Activated CD8-positive, alpha-beta T cell treated with anti-CD3 and anti-CD28 coated beads, Interleukin-2, amount 10 ng/mL, durations not matched to agents 7 days and 5 days (primary cell): Measurements from ENCODE around the gene SUCLA2. TPM values are rescaled to one million over a fixed set of nuclear protein-coding genes. Genes with fewer than 3 reads are reported as not detected.
A peak's percentile ranks its signal among the peaks of the same experiment; 100 is the strongest.
"Not testable (repeated sequence)": the region's sequence is repeated elsewhere in the genome, so short reads cannot be mapped to it uniquely, and the experiment has no call there.

Experiments used
- ATAC-seq: fragments of 150-1000 bp; cut with Tn5 transposase; one replicate; pipeline ENCODE4 v1.10.0; 2021; ENCODE audit warnings: moderate library complexity
- CTCF ChIA-PET: fragments of 350-600 bp; sonication (Branson Sonifier 250); formaldehyde crosslinking; loops from one replicate; lab custom pipeline; 2021; ENCODE audit warnings: antibody characterized with exemption; lab: Charles Lee
- POLR2A ChIA-PET: fragments of 350-600 bp; sonication (Branson Sonifier 250); formaldehyde crosslinking; loops from one replicate; lab custom pipeline; 2021; ENCODE audit warnings: antibody characterized with exemption; lab: Charles Lee
- DNase-seq: peaks from one replicate; pipeline ENCODE4 v3.0.0-alpha.2; 2020
- H3K27ac Mint-ChIP-seq: one replicate; pipeline ENCODE4 v1.8.0; 2021; ENCODE audit warnings: mild to moderate bottlenecking, mixed read lengths
- H3K27me3 Mint-ChIP-seq: one replicate; pipeline ENCODE4 v1.8.0; 2021; ENCODE audit warnings: low read depth, mixed read lengths
- H3K36me3 Mint-ChIP-seq: one replicate; pipeline ENCODE4 v1.8.0; 2021; ENCODE audit warnings: low read depth, mixed read lengths
- H3K4me1 Mint-ChIP-seq: one replicate; pipeline ENCODE4 v1.8.0; 2021; ENCODE audit warnings: low read depth, mixed read lengths
- H3K4me3 Mint-ChIP-seq: one replicate; pipeline ENCODE4 v1.8.0; 2021; ENCODE audit warnings: mild to moderate bottlenecking, mixed read lengths
- H3K9me3 Mint-ChIP-seq: one replicate; pipeline ENCODE4 v1.8.0; 2022; ENCODE audit warnings: mixed read lengths; ENCODE audit not compliant: insufficient read depth
- total RNA-seq, 2 experiments: library from RNA; stranded (reverse); gene quantifications; one replicate each; pipeline ENCODE4 v1.2.3, GENCODE V29; 2021

SUCLA2 gene
- total RNA-seq, 2 experiments from 2014 or later, result 42.1 to 44.2 TPM

DNA sequence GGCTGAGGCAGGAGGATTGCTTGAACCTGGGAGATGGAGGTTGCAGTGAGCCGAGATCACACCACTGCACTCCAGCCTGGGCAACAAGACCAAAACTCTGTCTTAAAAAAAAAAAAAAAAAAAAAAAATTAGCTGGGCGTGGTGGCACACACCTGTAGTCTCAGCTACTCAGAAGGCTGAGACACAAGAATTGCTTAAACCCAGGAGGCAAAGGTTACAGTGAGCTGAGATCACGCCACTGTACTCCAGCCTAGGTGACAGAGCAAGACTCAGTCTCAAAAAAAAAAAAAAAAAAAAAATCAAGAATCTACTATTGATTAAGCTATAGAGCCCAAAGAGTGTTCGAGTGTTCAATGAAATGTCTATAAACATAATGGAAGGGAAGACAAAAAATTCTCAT is 55.9 kb downstream of the SUCLA2 start:
- H3K4me3 Mint-ChIP-seq, POLR2A ChIA-PET, DNase-seq, CTCF ChIA-PET, H3K27ac Mint-ChIP-seq, H3K27me3 Mint-ChIP-seq, H3K9me3 Mint-ChIP-seq, ATAC-seq, H3K4me1 Mint-ChIP-seq: not testable (repeated sequence)
- H3K36me3 Mint-ChIP-seq, result peaks cover 36% of the 10 kb centered on the region

DNA sequence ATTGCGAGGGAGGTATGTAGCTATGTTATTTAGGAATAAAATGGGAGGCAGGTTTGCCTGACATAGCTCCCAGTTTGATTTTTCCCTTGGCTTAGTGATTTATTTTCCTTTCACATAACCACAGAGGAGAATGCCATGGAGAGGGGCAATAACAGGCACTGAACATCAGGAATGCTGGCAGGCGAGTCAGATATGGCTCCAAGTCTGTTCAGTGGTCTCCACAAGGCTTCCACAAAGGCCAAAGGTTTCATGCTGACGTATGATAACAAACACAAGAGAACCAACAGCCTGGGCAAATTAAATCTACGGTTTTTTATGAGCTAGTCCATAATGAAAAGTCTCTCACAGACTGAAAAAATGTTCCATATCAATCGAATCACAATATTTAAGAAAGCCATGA is 66.7 kb downstream of the SUCLA2 start:
- Mint-ChIP-seq H3K27me3 (no peaks in the 10 kb centered on the region), H3K9me3 (no peaks in the 10 kb centered on the region), H3K27ac (no peak overlapping the region), H3K4me1 (peaks cover 3% of the 10 kb centered on the region), H3K4me3 (no peak overlapping the region), H3K36me3 (peaks cover 16% of the 10 kb centered on the region)
- ChIA-PET POLR2A (no interaction called here), CTCF (no interaction called here)
- ATAC-seq, result no peak
- no peak for DNase-seq

DNA sequence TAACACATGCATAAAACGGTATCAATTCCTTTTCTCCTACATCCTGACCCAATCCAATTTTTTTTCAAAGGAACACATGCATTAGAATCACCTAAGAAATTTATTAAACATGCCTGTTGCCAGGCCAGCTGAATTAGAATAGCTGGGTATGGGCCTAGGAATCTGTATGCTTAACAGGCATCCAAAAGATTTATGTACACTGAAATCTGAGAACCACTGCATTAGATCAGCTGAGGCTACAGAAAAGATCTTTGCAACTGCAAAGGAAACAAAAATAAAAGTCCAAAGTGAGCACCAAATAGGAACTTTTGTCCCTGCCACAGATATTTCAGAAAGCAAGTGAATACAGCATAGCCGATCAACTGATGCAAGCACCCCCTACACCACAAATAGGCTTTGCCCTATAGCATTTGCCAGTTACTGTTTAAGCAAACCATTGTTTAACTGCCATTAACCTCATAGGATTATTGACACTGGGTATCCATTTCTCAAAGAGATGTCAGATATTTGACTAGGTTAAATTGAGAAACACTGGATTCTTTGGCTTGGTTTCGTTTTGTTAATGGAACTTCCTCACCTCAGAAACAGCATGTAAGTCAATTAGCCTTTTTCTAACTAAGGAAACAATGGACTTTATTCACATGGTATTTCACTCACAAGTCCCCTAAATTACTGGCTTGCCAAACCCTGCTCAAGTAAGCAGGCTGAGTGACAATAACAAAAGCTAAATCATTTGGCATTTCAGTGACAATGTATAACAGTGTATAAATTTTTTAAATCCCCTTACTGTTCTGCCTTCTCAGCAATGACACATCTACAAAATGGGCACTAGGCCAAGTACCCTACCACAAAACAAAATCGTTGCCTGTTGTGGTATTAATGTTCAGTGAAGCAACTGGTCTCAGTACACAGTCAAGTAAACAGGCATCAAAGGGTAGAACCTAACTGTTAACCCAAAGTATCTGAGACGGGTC is 67.8 kb downstream of the SUCLA2 start:
- ATAC-seq (no peak), DNase-seq (no peak)
- Mint-ChIP-seq H3K27ac (no peak overlapping the region), H3K9me3 (no peaks in the 10 kb centered on the region), H3K4me1 (peaks cover 3% of the 10 kb centered on the region), H3K36me3 (peaks cover 8% of the 10 kb centered on the region), H3K27me3 (no peaks in the 10 kb centered on the region), H3K4me3 (no peak overlapping the region)
- CTCF ChIA-PET, result interaction anchor here (1.0 kb wide), 1 partner anchor 74 kb away, joined by 3 read pairs; no protein-coding TSS in a partner anchor
- POLR2A ChIA-PET, result no interaction called here

DNA sequence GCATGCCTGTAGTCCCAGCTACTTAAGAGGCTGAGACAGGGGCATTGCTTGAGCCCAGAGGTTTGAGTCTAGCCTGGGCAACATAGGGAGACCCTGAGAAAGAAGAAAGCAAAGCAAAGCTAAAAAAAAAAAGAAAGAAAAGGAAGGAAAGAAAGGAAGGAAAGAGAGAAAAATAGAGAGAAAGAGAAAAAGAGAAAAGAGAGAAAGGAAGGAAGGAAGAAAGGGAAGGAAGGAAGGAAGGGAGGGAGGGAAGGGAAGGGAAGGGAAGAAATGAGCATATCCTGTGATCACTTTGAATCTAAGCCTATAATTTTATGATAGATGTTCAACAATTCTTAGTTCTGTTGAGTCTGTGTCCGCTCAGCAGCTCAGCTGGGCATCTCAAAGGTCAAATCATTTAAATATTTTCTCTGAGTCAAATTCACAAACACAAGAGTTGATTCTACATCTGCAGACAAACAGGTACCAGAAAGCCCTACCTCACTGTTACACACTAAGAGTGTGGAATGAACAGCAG is 70.4 kb downstream of the SUCLA2 start:
- H3K27ac Mint-ChIP-seq, result no peak overlapping the region
- ATAC-seq (no peak), DNase-seq (no peak)
- H3K9me3 Mint-ChIP-seq, result no peaks in the 10 kb centered on the region
- H3K4me3 Mint-ChIP-seq, result no peak overlapping the region
- H3K4me1 Mint-ChIP-seq, result peaks cover 3% of the 10 kb centered on the region
- no peaks in the 10 kb centered on the region for H3K27me3 Mint-ChIP-seq
- POLR2A ChIA-PET, result no interaction called here
- CTCF ChIA-PET, result no interaction called here
- no peaks in the 10 kb centered on the region for H3K36me3 Mint-ChIP-seq

DNA sequence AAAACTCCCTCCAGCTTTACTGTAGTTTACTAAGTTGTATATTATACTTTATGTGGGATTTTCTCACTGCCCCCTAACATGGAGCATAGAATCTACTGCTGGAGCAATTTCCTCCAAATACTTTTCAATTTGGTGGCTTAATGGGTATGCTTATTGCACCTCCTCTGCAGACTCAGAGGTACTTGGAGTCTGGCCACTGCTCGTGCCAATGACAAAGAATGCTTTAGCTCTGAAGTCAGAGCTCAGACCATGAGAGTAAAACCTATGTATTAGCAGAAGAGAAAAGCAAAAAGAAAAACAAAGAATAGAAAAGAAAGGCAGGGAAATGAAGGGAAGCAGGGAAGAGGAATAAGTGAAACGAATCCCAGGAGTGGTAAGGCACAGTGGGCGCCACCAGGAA is 71.9 kb downstream of the SUCLA2 start:
- ChIA-PET CTCF (interaction anchor here (1.3 kb wide), 1 partner anchor 12 kb away, joined by 3 read pairs; no protein-coding TSS in a partner anchor), POLR2A (interaction anchor here (0.6 kb wide), 1 partner anchor 47 kb away, joined by 4 read pairs; no protein-coding TSS in a partner anchor)
- Mint-ChIP-seq H3K9me3 (no peaks in the 10 kb centered on the region), H3K36me3 (no peaks in the 10 kb centered on the region), H3K4me3 (no peak overlapping the region), H3K27ac (no peak overlapping the region), H3K4me1 (peaks cover 3% of the 10 kb centered on the region), H3K27me3 (no peaks in the 10 kb centered on the region)
- ATAC-seq, result no peak
- no peak for DNase-seq

DNA sequence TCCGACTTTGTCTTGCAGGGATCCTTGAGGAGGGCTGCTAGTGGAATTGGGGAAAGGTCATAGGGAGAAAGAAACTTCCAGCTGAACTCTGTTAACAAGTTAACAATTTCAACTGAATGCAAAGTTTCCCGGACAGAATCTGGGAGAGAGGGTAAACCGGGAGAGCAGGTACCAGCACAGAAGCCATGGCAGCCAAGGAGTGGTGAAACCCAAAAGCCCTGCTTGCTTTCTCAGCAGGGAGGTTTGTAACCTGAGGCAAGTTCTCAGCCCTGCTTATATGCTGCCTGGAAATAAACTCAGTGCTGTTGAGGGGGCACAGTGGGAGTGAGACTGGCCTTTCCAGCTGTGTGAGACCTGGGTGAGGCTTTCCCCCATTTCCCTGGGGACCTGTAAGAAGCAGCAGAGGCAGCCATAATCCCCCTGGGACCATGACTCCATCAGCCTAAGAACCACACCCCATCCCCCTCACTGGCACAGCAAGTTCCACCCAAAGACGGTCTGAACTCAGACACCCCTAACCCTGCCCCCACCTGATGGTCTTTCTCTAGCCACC is 84.0 kb downstream of the SUCLA2 start:
- no peaks in the 10 kb centered on the region for H3K4me1 Mint-ChIP-seq
- no peak overlapping the region for H3K4me3 Mint-ChIP-seq
- peaks cover 4% of the 10 kb centered on the region for H3K9me3 Mint-ChIP-seq
- no peak overlapping the region for H3K27ac Mint-ChIP-seq
- POLR2A ChIA-PET, result no interaction called here
- no peaks in the 10 kb centered on the region for H3K27me3 Mint-ChIP-seq
- ATAC-seq (no peak), DNase-seq (no peak)
- CTCF ChIA-PET, result interaction anchor here (1.4 kb wide), 1 partner anchor 11 kb away, joined by 3 read pairs; no protein-coding TSS in a partner anchor
- H3K36me3 Mint-ChIP-seq, result no peaks in the 10 kb centered on the region

DNA sequence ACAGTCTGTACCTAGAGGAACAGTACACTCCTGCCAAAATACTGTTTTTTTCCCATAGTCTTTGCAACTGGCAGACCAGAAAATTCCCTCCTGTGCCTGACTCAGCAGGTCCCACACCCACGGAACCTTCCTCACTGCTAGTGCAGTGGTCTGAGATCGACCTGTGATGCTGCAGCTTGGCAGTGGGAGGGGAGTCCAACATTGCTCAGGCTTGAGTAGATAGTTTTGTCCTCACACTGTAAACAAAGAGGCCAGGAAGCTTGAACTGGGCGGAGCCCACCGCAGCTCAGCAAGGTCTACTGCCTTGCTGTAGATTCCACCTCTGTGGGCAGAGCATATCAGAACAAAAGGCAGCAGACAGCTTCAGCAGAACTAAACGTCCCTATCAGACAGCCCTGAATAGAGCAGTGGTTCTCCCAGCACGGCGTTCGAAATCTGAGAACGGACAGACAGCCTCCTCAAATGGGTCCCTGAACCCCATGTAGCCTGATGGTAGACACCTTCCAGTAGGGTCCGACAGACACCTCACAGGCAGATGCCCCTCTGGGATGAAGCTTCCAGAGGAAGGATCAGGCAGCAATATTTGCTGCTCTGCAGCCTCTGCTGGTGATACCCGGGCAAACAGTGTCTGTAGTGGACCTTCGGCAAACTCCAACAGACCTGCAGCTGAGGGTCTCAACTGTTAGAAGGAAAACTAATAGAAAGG is 92.7 kb downstream of the SUCLA2 start:
- DNase-seq (no peak), ATAC-seq (no peak)
- Mint-ChIP-seq H3K27me3 (no peaks in the 10 kb centered on the region), H3K27ac (no peak overlapping the region), H3K36me3 (no peaks in the 10 kb centered on the region), H3K9me3 (no peaks in the 10 kb centered on the region), H3K4me1 (peaks cover 12% of the 10 kb centered on the region), H3K4me3 (no peak overlapping the region)
- CTCF ChIA-PET, result no interaction called here
- POLR2A ChIA-PET, result no interaction called here

DNA sequence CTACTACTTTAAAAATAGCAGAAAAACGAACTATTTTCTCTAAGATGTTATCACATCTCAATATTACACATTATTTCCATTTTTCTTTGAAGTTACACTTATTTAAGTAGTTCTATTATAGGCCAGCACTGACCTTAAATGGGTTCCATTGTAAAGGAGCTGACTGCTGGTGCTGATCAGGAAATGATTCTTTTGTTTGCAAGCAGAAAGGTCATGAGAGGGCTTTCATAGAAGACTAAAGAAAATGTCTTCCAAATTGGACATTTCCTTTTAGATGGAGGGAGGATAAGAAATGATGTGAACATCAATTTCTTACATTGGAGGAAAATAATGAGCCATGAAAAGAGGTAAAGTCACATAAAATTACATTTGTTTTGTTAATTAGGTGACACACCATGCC is 96.2 kb downstream of the SUCLA2 start:
- Mint-ChIP-seq H3K36me3 (peaks cover 2% of the 10 kb centered on the region), H3K9me3 (no peaks in the 10 kb centered on the region), H3K4me3 (no peak overlapping the region), H3K27me3 (no peaks in the 10 kb centered on the region), H3K4me1 (peaks cover 12% of the 10 kb centered on the region), H3K27ac (no peak overlapping the region)
- DNase-seq (no peak), ATAC-seq (no peak)
- POLR2A ChIA-PET, result interaction anchor here (0.6 kb wide), 1 partner anchor 624 kb away, joined by 3 read pairs; no protein-coding TSS in a partner anchor
- CTCF ChIA-PET, result no interaction called here

DNA sequence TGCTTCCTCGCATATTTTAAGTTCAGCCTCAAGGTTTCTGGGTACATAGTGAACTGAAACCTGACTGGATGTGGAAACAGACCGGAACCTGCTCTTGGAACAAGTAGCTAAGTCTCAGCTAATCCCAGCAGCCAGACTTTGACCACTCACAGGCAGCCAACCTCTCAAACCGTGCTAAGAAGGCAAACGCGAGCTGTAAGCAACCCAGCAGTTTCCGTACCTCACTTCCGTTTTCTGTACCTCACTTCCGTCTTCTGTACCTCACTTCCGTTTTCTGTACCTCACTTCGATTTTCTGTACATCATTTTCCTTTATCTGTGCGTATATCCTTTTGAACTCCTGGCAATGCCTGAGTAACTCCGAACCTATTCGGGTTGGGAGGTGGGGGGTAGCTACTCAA is 96.8 kb downstream of the SUCLA2 start:
- ATAC-seq, result no peak
- ChIA-PET CTCF (interaction anchor here (0.9 kb wide), 1 partner anchor 16 kb away, joined by 3 read pairs; no protein-coding TSS in a partner anchor), POLR2A (no interaction called here)
- DNase-seq, result no peak
- Mint-ChIP-seq H3K27me3 (no peaks in the 10 kb centered on the region), H3K4me1 (peaks cover 12% of the 10 kb centered on the region), H3K27ac (peak overlapping the region; percentile 27), H3K9me3 (no peaks in the 10 kb centered on the region), H3K4me3 (no peak overlapping the region), H3K36me3 (peaks cover 2% of the 10 kb centered on the region)

DNA sequence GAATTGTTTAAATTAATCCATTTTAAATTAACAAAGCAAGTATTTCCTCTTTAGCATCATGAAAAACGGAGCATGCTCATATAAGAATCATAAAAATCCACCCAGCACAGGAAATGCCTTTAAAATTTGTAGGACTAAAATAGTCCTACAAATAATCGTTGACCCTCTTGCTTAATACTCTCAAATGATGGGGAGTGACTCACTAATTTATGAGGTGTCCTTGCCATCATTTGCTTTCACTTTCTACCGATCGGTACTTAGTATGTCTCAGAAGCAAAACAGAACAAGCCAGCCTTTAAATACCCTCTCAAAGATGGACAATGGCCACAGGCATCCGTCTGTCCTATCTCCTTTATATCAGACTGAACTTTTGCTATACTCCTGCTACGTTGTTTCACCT is 97.2 kb downstream of the SUCLA2 start:
- CTCF ChIA-PET, result interaction anchor here (0.9 kb wide), 1 partner anchor 16 kb away, joined by 3 read pairs; no protein-coding TSS in a partner anchor
- no peak overlapping the region for H3K4me3 Mint-ChIP-seq
- H3K36me3 Mint-ChIP-seq, result peaks cover 2% of the 10 kb centered on the region
- peak overlapping the region; percentile 27 for H3K27ac Mint-ChIP-seq
- ATAC-seq (no peak), DNase-seq (no peak)
- H3K9me3 Mint-ChIP-seq, result no peaks in the 10 kb centered on the region
- peaks cover 12% of the 10 kb centered on the region for H3K4me1 Mint-ChIP-seq
- POLR2A ChIA-PET, result no interaction called here
- H3K27me3 Mint-ChIP-seq, result no peaks in the 10 kb centered on the region

DNA sequence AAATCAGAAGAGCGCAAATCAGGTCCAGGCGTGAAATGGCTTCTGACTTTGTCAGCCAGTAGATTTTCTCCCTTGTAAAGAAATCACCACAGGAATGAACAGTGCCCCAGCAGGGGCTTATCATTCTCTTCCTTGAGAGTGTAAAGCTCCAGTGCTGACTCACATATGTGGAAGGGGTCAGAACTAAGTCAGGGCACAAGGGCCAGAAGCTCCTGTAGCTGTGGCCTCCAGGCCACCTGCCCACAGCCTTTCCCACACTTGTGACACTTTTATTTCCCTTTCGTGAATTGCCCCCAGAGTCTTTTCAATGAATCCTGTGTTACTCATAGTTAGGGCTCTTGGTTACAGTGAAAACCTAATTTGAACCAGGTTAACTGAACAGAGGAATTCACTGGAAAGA is 99.6 kb downstream of the SUCLA2 start:
- ChIA-PET POLR2A (no interaction called here), CTCF (no interaction called here)
- Mint-ChIP-seq H3K36me3 (peaks cover 2% of the 10 kb centered on the region), H3K4me1 (peaks cover 12% of the 10 kb centered on the region), H3K27ac (no peak overlapping the region), H3K4me3 (no peak overlapping the region), H3K9me3 (no peaks in the 10 kb centered on the region), H3K27me3 (no peaks in the 10 kb centered on the region)
- ATAC-seq (no peak), DNase-seq (no peak)
